ENCODE measurements around the gene MYL6. TPM values are rescaled to one million over a fixed set of nuclear protein-coding genes. Genes with fewer than 3 reads are reported as not detected.

The MYL6 gene
- total RNA-seq, 2 experiments from 2014 or later = 1,527 to 1,542 TPM

GRCh38 chr12:56158926-56159461 lies 835 bp downstream of the MYL6 start:
- peaks cover 58% of the 10 kb centered on the region for H3K4me1 Mint-ChIP-seq (ENCODE audit: low read depth)
- CTCF ChIA-PET = interaction anchor here (1.0 to 8.3 kb wide), 5 partner anchors 16 to 40 kb away, joined by 3 to 74 read pairs (median 20); partner anchors contain the start of genes ESYT1, SMARCC2 and ZC3H10
- H3K4me3 Mint-ChIP-seq = peak overlapping the region; percentile 90
- peak; percentile 52 for DNase-seq
- peak; percentile 3 for ATAC-seq
- peak overlapping the region; percentile 96 for H3K27ac Mint-ChIP-seq
- no peaks in the 10 kb centered on the region for H3K27me3 Mint-ChIP-seq (ENCODE audit: low read depth)
- POLR2A ChIA-PET = interaction anchor here (0.9 to 6.6 kb wide), 9 partner anchors 9 to 470 kb away, joined by 3 to 77 read pairs (median 6); partner anchors contain the start of genes ESYT1, SMARCC2 and ZC3H10
- no peaks in the 10 kb centered on the region for H3K9me3 Mint-ChIP-seq (ENCODE audit: insufficient read depth)
- H3K36me3 Mint-ChIP-seq (ENCODE audit: low read depth) = peaks cover 76% of the 10 kb centered on the region

DNA sequence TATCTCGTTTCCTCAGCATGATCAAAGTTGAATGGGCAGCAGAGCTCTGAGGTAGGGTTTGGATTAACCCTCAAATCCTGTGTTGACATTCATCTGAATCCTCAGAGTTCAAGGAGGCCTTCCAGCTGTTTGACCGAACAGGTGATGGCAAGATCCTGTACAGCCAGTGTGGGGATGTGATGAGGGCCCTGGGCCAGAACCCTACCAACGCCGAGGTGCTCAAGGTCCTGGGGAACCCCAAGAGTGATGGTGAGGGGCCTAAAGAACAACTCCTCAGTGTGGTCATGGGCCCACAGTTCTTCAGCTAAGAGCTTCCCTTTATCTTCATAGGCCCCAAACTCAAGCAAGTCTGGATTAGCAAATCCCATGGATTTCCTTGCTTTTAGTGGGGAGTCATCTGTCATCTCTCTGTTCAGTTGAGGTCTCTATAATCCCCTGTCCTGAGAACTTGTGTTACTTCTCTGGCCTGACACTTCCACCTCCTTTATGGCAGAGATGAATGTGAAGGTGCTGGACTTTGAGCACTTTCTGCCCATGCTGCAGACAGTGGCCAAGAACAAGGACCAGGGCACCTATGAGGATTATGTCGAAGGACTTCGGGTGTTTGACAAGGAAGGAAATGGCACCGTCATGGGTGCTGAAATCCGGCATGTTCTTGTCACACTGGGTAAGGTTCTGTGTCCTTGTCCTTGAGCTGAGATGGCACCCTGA lies 1.5 kb downstream of the MYL6 start:
- Mint-ChIP-seq H3K27ac (peak overlapping the region; percentile 96), H3K9me3 (ENCODE audit: insufficient read depth) (no peaks in the 10 kb centered on the region), H3K36me3 (ENCODE audit: low read depth) (peaks cover 79% of the 10 kb centered on the region), H3K27me3 (ENCODE audit: low read depth) (no peaks in the 10 kb centered on the region), H3K4me3 (peak overlapping the region; percentile 90), H3K4me1 (ENCODE audit: low read depth) (peaks cover 51% of the 10 kb centered on the region)
- POLR2A ChIA-PET = interaction anchor here (0.8 to 6.6 kb wide), 10 partner anchors 9 to 140 kb away, joined by 3 to 77 read pairs (median 5); partner anchors contain the start of genes CS, ESYT1, PA2G4 and SMARCC2
- ATAC-seq (no peak), DNase-seq (no peak)
- CTCF ChIA-PET = interaction anchor here (1.0 to 8.3 kb wide), 5 partner anchors 16 to 41 kb away, joined by 3 to 74 read pairs (median 20); partner anchors contain the start of genes ESYT1, SMARCC2 and ZC3H10

DNA sequence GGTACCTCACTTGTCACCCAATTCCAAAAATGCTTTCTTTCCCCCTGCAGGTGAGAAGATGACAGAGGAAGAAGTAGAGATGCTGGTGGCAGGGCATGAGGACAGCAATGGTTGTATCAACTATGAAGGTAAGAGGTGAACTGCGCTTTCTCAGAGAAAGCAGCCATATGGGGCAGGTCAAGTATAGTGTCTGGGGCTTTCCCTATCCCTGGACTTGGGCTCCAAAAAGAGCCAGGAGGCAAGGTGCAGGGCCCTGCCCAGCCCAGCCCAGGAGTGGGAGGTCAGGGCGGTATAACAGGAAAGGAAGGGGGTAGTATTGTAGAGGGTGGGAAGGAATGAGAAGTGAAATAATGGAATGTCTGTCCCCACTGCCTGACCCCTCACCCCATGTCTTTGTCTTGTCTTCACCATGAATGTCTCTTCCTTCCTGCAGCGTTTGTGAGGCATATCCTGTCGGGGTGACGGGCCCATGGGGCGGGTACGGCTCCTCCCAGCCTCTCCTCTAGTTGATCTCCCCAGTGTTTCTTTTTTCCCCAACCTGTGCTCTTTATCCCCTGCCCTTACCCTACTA lies 2.1 kb downstream of the MYL6 start:
- POLR2A ChIA-PET = interaction anchor here (0.8 to 6.6 kb wide), 12 partner anchors 8 to 140 kb away, joined by 3 to 77 read pairs (median 10); partner anchors contain the start of genes CS, ESYT1, PA2G4 and SMARCC2
- H3K9me3 Mint-ChIP-seq (ENCODE audit: insufficient read depth) = no peaks in the 10 kb centered on the region
- peak overlapping the region; percentile 90 for H3K4me3 Mint-ChIP-seq
- peak overlapping the region; percentile 96 for H3K27ac Mint-ChIP-seq
- H3K27me3 Mint-ChIP-seq (ENCODE audit: low read depth) = no peaks in the 10 kb centered on the region
- H3K4me1 Mint-ChIP-seq (ENCODE audit: low read depth) = peaks cover 46% of the 10 kb centered on the region
- ATAC-seq (peak; percentile 42), DNase-seq (peak; percentile 83)
- CTCF ChIA-PET = interaction anchor here (1.6 to 8.3 kb wide), 4 partner anchors 29 to 75 kb away, joined by 3 to 74 read pairs (median 35); partner anchors contain the start of genes ESYT1, SMARCC2 and ZC3H10
- H3K36me3 Mint-ChIP-seq (ENCODE audit: low read depth) = peaks cover 77% of the 10 kb centered on the region

- Mint-ChIP-seq H3K36me3 (ENCODE audit: low read depth) (peaks cover 78% of the 10 kb centered on the region), H3K27ac (peak overlapping the region; percentile 96), H3K9me3 (ENCODE audit: insufficient read depth) (no peaks in the 10 kb centered on the region), H3K27me3 (ENCODE audit: low read depth) (no peaks in the 10 kb centered on the region), H3K4me1 (ENCODE audit: low read depth) (peaks cover 39% of the 10 kb centered on the region), H3K4me3 (peak overlapping the region; percentile 90)
- DNase-seq (no peak), ATAC-seq (no peak)
- ChIA-PET POLR2A (interaction anchor here (1.5 to 6.6 kb wide), 9 partner anchors 9 to 43 kb away, joined by 6 to 77 read pairs (median 12); partner anchors contain the start of genes ESYT1, SMARCC2 and ZC3H10), CTCF (interaction anchor here (1.6 to 8.3 kb wide), 3 partner anchors 28 to 76 kb away, joined by 3 to 74 read pairs (median 50); partner anchors contain the start of genes ESYT1 and SMARCC2)
Observed at GRCh38 chr12:56160894-56161689, 2.9 kb downstream of the MYL6 start.

DNA sequence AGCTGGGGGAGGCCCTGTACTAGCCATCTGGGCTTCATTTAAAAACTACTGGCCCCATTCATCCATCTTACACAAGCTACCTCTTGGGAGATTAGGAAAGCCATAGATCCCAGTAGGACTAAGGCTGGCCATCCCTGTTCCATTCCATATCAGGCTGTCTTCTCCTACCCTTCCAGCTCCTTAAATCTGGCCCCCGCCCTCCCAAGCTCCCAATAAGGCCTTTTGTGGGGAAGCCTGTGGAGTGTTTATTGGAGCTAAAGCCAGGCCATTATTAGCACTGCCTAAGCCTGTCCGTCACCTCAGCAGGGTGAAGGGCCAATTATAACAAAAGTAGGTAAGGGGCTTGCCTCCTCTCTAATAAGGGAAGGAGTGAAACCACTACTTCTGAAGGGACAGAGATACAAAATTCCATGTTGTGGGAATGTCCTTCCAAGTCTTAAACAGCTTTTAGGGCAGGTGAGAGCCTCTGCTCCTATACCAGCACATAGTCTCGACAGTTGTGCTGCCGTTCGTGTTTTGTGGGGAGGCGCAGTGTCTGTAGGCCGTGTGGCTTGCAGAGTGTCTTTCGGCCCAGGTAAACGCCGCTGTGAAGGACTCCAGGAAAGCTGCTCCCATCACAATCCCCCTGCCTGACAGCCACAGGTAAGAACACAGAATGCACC lies 3.7 kb downstream of the MYL6 start:
- Mint-ChIP-seq H3K27me3 (ENCODE audit: low read depth) (no peaks in the 10 kb centered on the region), H3K4me3 (peak overlapping the region; percentile 90), H3K27ac (peak overlapping the region; percentile 96), H3K4me1 (ENCODE audit: low read depth) (peaks cover 39% of the 10 kb centered on the region), H3K9me3 (ENCODE audit: insufficient read depth) (no peaks in the 10 kb centered on the region), H3K36me3 (ENCODE audit: low read depth) (peaks cover 78% of the 10 kb centered on the region)
- ChIA-PET POLR2A (interaction anchor here (0.6 to 6.6 kb wide), 12 partner anchors 10 to 66 kb away, joined by 3 to 77 read pairs (median 10); partner anchors contain the start of genes ESYT1, SMARCC2 and ZC3H10), CTCF (interaction anchor here (1.6 to 8.3 kb wide), 3 partner anchors 27 to 76 kb away, joined by 3 to 74 read pairs (median 50); partner anchors contain the start of genes ESYT1 and SMARCC2)
- ATAC-seq (no peak), DNase-seq (no peak)

- ChIA-PET CTCF (interaction anchor here (1.2 to 8.3 kb wide), 3 partner anchors 26 to 59 kb away, joined by 4 to 74 read pairs (median 50); partner anchors contain the start of genes ESYT1, RNF41 and SMARCC2), POLR2A (interaction anchor here (0.6 to 6.6 kb wide), 11 partner anchors 9 to 67 kb away, joined by 3 to 77 read pairs (median 8); partner anchors contain the start of genes ESYT1, MYL6B, SMARCC2 and ZC3H10)
- ATAC-seq = no peak
- Mint-ChIP-seq H3K4me1 (ENCODE audit: low read depth) (peaks cover 32% of the 10 kb centered on the region), H3K27ac (peak overlapping the region; percentile 43), H3K4me3 (no peak overlapping the region), H3K36me3 (ENCODE audit: low read depth) (peaks cover 77% of the 10 kb centered on the region), H3K9me3 (ENCODE audit: insufficient read depth) (no peaks in the 10 kb centered on the region), H3K27me3 (ENCODE audit: low read depth) (no peaks in the 10 kb centered on the region)
- no peak for DNase-seq
Observed at GRCh38 chr12:56162468-56163290, 4.5 kb downstream of the MYL6 start.

DNA sequence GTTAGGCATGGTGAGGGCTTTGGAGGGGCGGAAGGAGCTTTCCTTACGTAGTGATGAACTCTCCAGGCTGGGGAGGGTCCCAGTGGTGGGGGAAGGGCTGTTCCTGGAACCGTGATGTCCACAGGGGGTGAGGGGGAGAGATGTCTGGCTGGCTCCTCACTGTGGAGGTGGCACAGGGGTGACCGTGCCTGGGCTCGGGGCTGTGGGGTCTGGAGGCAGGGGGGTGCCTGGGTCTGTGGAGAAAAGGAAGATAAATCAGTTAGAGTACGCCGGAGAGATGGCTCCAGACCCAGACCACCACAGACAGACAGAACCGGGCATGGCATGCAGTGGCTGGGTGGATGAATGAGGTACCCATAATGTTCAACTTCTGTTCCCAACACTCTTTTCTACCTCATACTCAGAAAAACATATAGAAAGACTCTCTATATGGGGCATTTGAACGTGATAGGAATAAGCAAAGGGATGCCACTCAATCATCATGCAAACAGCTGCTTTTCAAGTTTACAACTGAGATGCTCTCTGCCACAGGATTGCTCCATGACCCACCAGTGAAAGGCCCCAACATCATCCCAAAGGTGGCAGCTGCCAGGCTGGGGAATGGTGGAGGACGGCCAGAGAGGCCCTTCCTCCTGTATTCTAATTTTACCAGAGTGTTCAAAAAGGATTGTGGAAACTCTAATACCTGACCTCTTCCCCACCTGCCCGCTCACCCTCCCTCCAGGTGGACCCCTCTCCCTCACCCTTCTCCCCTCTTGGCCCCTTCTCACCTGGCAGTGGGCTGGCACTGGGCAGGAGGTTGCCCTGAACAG lies 5.6 kb downstream of the MYL6 start:
- Mint-ChIP-seq H3K4me3 (no peak overlapping the region), H3K36me3 (ENCODE audit: low read depth) (peaks cover 75% of the 10 kb centered on the region), H3K9me3 (ENCODE audit: insufficient read depth) (no peaks in the 10 kb centered on the region), H3K4me1 (ENCODE audit: low read depth) (peaks cover 31% of the 10 kb centered on the region), H3K27me3 (ENCODE audit: low read depth) (no peaks in the 10 kb centered on the region), H3K27ac (peak overlapping the region; percentile 53)
- POLR2A ChIA-PET = interaction anchor here (1.1 to 6.6 kb wide), 7 partner anchors 8 to 45 kb away, joined by 4 to 77 read pairs (median 8); partner anchors contain the start of genes ESYT1, MYL6B, SMARCC2 and ZC3H10
- DNase-seq (no peak), ATAC-seq (no peak)
- CTCF ChIA-PET = interaction anchor here (1.2 to 8.3 kb wide), 3 partner anchors 25 to 58 kb away, joined by 4 to 74 read pairs (median 50); partner anchors contain the start of genes ESYT1, RNF41 and SMARCC2

DNA sequence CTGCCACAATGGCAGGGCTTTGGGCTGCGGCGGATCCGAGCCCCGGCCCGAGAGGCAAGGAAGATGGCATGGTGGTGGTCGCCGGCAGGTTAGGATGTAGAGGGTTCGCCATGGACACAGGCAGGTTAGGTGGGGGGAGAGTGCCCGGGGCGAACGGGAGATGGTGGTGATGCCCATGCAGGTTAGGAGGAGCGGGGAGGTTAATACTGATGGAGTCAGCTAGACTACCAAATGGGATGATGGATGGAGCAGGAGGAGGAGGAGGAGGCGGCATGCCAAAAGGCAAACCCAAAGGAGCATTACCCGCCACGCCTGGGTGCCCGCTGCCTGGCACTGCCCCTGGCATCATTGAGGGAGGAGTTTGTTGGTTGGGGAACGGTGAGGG lies 6.2 kb downstream of the MYL6 start:
- Mint-ChIP-seq H3K27ac (peak overlapping the region; percentile 69), H3K36me3 (ENCODE audit: low read depth) (peaks cover 73% of the 10 kb centered on the region), H3K27me3 (ENCODE audit: low read depth) (no peaks in the 10 kb centered on the region), H3K9me3 (ENCODE audit: insufficient read depth) (no peaks in the 10 kb centered on the region), H3K4me3 (no peak overlapping the region), H3K4me1 (ENCODE audit: low read depth) (peaks cover 28% of the 10 kb centered on the region)
- DNase-seq (no peak), ATAC-seq (no peak)
- POLR2A ChIA-PET = interaction anchor here (1.5 to 6.6 kb wide), 2 partner anchors 24 to 234 kb away, joined by 3 to 50 read pairs; partner anchors contain the start of gene SMARCC2
- CTCF ChIA-PET = interaction anchor here (1.5 to 8.3 kb wide), 2 partner anchors 25 to 46 kb away, joined by 7 to 74 read pairs; partner anchors contain the start of genes SMARCC2 and ZC3H10

GRCh38 chr12:56165369-56165768 lies 7.2 kb downstream of the MYL6 start:
- Mint-ChIP-seq H3K27ac (no peak overlapping the region), H3K9me3 (ENCODE audit: insufficient read depth) (no peaks in the 10 kb centered on the region), H3K36me3 (ENCODE audit: low read depth) (peaks cover 73% of the 10 kb centered on the region), H3K27me3 (ENCODE audit: low read depth) (no peaks in the 10 kb centered on the region), H3K4me1 (ENCODE audit: low read depth) (peaks cover 21% of the 10 kb centered on the region), H3K4me3 (no peak overlapping the region)
- ChIA-PET POLR2A (interaction anchor here (0.6 to 2.0 kb wide), 3 partner anchors 17 to 235 kb away, joined by 3 to 6 read pairs (median 4); no protein-coding TSS in a partner anchor), CTCF (interaction anchor here (0.7 to 8.3 kb wide), 3 partner anchors 24 to 118 kb away, joined by 3 to 74 read pairs (median 7); partner anchors contain the start of genes SMARCC2 and ZC3H10)
- no peak for ATAC-seq
- no peak for DNase-seq
